Measurements from ENCODE around the gene FAM114A1. TPM values are rescaled to one million over a fixed set of nuclear protein-coding genes. Genes with fewer than 3 reads are reported as not detected.

The FAM114A1 gene
- total RNA-seq, 1 donor from 2014 or later, result 27.0 TPM

- Mint-ChIP-seq H3K4me1 (ENCODE audit: unreplicated experiment) (peaks cover 6% of the 10 kb centered on the region), H3K36me3 (ENCODE audit: low read depth, unreplicated experiment) (no peaks in the 10 kb centered on the region), H3K9me3 (ENCODE audit: unreplicated experiment) (no peaks in the 10 kb centered on the region), H3K4me3 (ENCODE audit: unreplicated experiment) (no peak overlapping the region), H3K27ac (ENCODE audit: unreplicated experiment) (no peak overlapping the region), H3K27me3 (ENCODE audit: unreplicated experiment) (no peaks in the 10 kb centered on the region)
- TF ChIP-seq CTCF (IDR thresholded peaks at IDR 0.05; ENCODE audit: unreplicated experiment), result no peak
- DNase-seq (ENCODE audit: low spot score), result no peak
Observed at GRCh38 chr4:38857354-38858096, 10.1 kb upstream of the FAM114A1 start.

- H3K4me3 Mint-ChIP-seq (ENCODE audit: unreplicated experiment), result no peak overlapping the region
- H3K36me3 Mint-ChIP-seq (ENCODE audit: low read depth, unreplicated experiment), result no peaks in the 10 kb centered on the region
- H3K27me3 Mint-ChIP-seq (ENCODE audit: unreplicated experiment), result no peaks in the 10 kb centered on the region
- no peak for TF ChIP-seq CTCF (IDR thresholded peaks at IDR 0.05; ENCODE audit: unreplicated experiment)
- H3K4me1 Mint-ChIP-seq (ENCODE audit: unreplicated experiment), result peaks cover 6% of the 10 kb centered on the region
- H3K27ac Mint-ChIP-seq (ENCODE audit: unreplicated experiment), result no peak overlapping the region
- H3K9me3 Mint-ChIP-seq (ENCODE audit: unreplicated experiment), result no peaks in the 10 kb centered on the region
- DNase-seq (ENCODE audit: low spot score), result no peak
Observed at GRCh38 chr4:38858097-38858420, 9.5 kb upstream of the FAM114A1 start.

- no peaks in the 10 kb centered on the region for H3K27me3 Mint-ChIP-seq (ENCODE audit: unreplicated experiment)
- DNase-seq (ENCODE audit: low spot score), result no peak
- H3K4me3 Mint-ChIP-seq (ENCODE audit: unreplicated experiment), result no peak overlapping the region
- H3K4me1 Mint-ChIP-seq (ENCODE audit: unreplicated experiment), result peaks cover 6% of the 10 kb centered on the region
- TF ChIP-seq CTCF (IDR thresholded peaks at IDR 0.05; ENCODE audit: unreplicated experiment), result no peak
- no peaks in the 10 kb centered on the region for H3K9me3 Mint-ChIP-seq (ENCODE audit: unreplicated experiment)
- no peaks in the 10 kb centered on the region for H3K36me3 Mint-ChIP-seq (ENCODE audit: low read depth, unreplicated experiment)
- H3K27ac Mint-ChIP-seq (ENCODE audit: unreplicated experiment), result no peak overlapping the region
Observed at GRCh38 chr4:38859501-38859900, 8.1 kb upstream of the FAM114A1 start.

GRCh38 chr4:38860788-38861424 lies 6.7 kb upstream of the FAM114A1 start:
- Mint-ChIP-seq H3K4me1 (ENCODE audit: unreplicated experiment) (peaks cover 6% of the 10 kb centered on the region), H3K27ac (ENCODE audit: unreplicated experiment) (no peak overlapping the region), H3K36me3 (ENCODE audit: low read depth, unreplicated experiment) (no peaks in the 10 kb centered on the region), H3K27me3 (ENCODE audit: unreplicated experiment) (no peaks in the 10 kb centered on the region), H3K4me3 (ENCODE audit: unreplicated experiment) (no peak overlapping the region), H3K9me3 (ENCODE audit: unreplicated experiment) (no peaks in the 10 kb centered on the region)
- TF ChIP-seq CTCF (IDR thresholded peaks at IDR 0.05; ENCODE audit: unreplicated experiment), result peak; percentile 81
- DNase-seq (ENCODE audit: low spot score), result peak; percentile 63

- no peak for TF ChIP-seq CTCF (IDR thresholded peaks at IDR 0.05; ENCODE audit: unreplicated experiment)
- no peak overlapping the region for H3K4me3 Mint-ChIP-seq (ENCODE audit: unreplicated experiment)
- no peaks in the 10 kb centered on the region for H3K9me3 Mint-ChIP-seq (ENCODE audit: unreplicated experiment)
- H3K27me3 Mint-ChIP-seq (ENCODE audit: unreplicated experiment), result no peaks in the 10 kb centered on the region
- H3K36me3 Mint-ChIP-seq (ENCODE audit: low read depth, unreplicated experiment), result no peaks in the 10 kb centered on the region
- no peak for DNase-seq (ENCODE audit: low spot score)
- no peak overlapping the region for H3K27ac Mint-ChIP-seq (ENCODE audit: unreplicated experiment)
- peaks cover 6% of the 10 kb centered on the region for H3K4me1 Mint-ChIP-seq (ENCODE audit: unreplicated experiment)
Observed at GRCh38 chr4:38861791-38862190, 5.8 kb upstream of the FAM114A1 start.
